Measurements from ENCODE around the gene IRX6. TPM values are rescaled to one million over a fixed set of nuclear protein-coding genes. Genes with fewer than 3 reads are reported as not detected.

Gene IRX6
- total RNA-seq, 4 donors from 2014 or later: 0.11 to 1.6 (median 0.17) TPM; not detected in 1

DNA sequence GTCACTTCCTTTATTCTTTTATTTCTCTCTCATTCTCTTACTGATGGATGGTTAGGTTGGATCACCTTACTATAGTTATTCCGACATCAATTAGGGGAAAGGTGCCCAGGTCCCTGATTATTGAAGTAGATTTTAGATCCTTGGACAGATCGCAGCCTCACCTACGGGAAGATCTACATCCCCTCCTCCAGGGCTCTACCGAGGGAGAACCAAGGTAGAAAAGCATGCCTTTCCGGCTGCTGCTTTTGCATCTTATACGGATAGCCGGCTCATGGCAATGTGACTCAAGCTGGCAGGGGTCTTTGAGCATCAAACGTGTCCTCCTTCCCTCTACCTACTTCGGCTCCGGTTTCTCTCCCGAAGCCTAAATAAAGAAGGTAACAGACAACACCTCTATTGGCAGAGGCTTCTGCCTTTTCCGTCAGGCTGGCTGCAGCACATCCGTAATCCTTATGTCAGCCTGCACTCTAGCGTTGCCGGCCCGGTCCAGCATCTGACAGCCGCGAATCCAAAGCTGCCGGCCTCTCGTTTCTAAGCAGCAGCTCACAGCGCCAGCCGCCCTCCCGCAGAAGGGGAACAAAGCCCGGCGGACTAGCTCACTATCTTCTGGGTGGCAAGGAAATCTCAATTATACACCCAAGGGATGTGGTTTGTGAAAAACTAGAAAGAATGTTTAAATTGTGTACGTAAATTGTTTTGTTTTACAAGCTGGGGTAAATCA lies 46.9 kb downstream of the IRX6 start:
- 8% methylated on average over 26 of the region's 26 CpGs for WGBS
- Histone ChIP-seq H3K9me3 (no peaks in the 10 kb centered on the region), H3K27me3 (peaks cover 0 to 32% (median 0%) of the 10 kb centered on the region in 4 donors), H3K27ac (replicated peaks in 1 of 4) (no peak overlapping the region), H3K4me1 (peaks cover 18 to 38% (median 22%) of the 10 kb centered on the region in 4 donors), H3K36me3 (no peaks in the 10 kb centered on the region), H3K4me3 (no peak overlapping the region)
- DNase-seq (ENCODE audit: extremely low spot score): no peak
- intact Hi-C loops (cut with DNase I): no loop called here
- no peak for TF ChIP-seq POLR2AphosphoS5 (IDR thresholded peaks at IDR 0.05)
- TF ChIP-seq, protein P1, sequence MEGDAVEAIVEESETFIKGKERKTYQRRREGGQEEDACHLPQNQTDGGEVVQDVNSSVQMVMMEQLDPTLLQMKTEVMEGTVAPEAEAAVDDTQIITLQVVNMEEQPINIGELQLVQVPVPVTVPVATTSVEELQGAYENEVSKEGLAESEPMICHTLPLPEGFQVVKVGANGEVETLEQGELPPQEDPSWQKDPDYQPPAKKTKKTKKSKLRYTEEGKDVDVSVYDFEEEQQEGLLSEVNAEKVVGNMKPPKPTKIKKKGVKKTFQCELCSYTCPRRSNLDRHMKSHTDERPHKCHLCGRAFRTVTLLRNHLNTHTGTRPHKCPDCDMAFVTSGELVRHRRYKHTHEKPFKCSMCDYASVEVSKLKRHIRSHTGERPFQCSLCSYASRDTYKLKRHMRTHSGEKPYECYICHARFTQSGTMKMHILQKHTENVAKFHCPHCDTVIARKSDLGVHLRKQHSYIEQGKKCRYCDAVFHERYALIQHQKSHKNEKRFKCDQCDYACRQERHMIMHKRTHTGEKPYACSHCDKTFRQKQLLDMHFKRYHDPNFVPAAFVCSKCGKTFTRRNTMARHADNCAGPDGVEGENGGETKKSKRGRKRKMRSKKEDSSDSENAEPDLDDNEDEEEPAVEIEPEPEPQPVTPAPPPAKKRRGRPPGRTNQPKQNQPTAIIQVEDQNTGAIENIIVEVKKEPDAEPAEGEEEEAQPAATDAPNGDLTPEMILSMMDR (IDR thresholded peaks at IDR 0.05): peak; percentile 33 to 57 (median 43)

DNA sequence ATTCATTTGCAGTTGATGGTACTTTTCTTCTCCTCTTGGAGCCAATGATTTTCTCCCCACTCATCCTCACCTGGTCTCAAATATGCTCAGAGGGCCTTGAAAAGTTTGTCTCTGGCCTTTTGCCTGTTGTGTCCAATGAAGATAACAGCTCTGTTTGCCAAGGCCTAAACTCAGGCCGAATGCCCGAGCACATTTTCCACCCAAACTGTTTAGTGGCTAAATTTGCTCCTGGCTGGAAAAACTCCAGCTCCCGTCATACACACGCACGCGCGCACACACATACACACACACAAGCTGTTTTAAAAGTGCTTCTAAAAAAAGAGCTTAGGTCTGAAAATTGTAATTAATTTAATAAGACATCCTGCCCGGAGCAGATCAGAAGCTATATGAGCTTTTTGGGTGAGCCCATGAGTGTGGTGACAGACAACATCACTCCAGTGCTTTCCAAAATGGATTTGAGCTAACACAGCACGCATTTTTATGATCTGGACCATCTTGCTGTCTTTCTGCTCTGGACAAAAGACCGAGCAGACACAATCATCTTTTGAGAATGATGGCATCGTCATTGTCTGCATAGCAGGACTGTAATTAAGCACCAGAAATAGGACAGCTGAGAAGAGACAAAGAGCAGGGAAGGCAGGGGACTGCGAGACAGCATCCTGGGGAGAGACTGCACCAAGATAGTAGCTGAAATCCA lies 48.9 kb downstream of the IRX6 start:
- Histone ChIP-seq H3K27me3 (peaks cover 0 to 35% (median 0%) of the 10 kb centered on the region in 4 donors), H3K4me1 (peaks cover 6 to 23% (median 13%) of the 10 kb centered on the region in 4 donors), H3K9me3 (no peaks in the 10 kb centered on the region), H3K27ac (replicated peaks in 1 of 4) (no peak overlapping the region), H3K36me3 (no peaks in the 10 kb centered on the region), H3K4me3 (no peak overlapping the region)
- 71% methylated on average over 12 of the region's 12 CpGs for WGBS
- intact Hi-C loops (cut with DNase I): no loop called here
- no peak for DNase-seq (ENCODE audit: extremely low spot score)
- no peak for TF ChIP-seq POLR2A (IDR thresholded peaks at IDR 0.05; ENCODE audit: low read depth)

DNA sequence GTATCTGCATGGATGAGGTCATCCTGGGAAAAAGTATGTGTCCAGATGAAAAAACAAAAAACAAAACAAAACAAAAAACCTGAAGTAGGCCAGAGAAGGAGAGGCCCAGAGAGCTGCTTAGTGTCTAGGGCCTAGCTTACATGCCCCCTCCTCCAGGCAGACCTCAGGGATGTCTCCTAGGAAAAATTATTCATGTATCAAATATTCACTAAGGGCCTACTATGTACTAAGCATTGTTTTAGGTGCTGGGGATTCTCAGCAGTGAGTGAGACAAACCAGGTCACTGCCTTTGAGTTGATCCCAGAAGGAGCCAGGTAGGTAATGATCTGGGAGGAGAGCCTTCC lies 49.5 kb downstream of the IRX6 start:
- no peak for DNase-seq (ENCODE audit: extremely low spot score)
- Histone ChIP-seq H3K9me3 (no peaks in the 10 kb centered on the region), H3K36me3 (no peaks in the 10 kb centered on the region), H3K27ac (replicated peaks in 1 of 4) (no peak overlapping the region), H3K4me3 (no peak overlapping the region), H3K4me1 (peaks cover 3 to 19% (median 12%) of the 10 kb centered on the region in 4 donors), H3K27me3 (peaks cover 0 to 36% (median 0%) of the 10 kb centered on the region in 4 donors)
- intact Hi-C loops (cut with DNase I): no loop called here
- TF ChIP-seq POLR2AphosphoS5 (IDR thresholded peaks at IDR 0.05): no peak
- no peak for TF ChIP-seq POLR2A (IDR thresholded peaks at IDR 0.05; ENCODE audit: low read depth)
- TF ChIP-seq EP300 (IDR thresholded peaks at IDR 0.05): no peak
- TF ChIP-seq, protein P1 (IDR thresholded peaks at IDR 0.05): no peak

DNA sequence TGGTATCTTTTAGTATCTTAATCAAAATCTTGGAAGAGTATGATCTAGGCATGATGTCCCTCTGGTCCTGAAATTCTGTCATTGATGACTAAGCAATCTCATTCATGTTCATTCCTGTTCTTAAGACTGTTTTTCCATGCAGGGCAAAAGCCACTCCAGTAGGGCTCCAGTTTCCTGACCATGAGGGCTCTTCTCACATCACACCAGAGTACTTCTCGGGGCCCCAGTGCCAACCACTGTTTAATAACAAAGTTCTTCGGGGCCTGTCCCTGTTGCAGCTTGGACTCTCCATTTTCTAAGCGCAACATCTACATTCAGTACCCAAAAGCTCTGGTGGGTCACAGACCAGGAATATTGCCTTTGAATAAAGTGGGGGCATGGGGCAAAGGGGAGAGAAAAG lies 52.0 kb downstream of the IRX6 start:
- Histone ChIP-seq H3K36me3 (no peaks in the 10 kb centered on the region), H3K9me3 (no peaks in the 10 kb centered on the region), H3K4me3 (no peak overlapping the region), H3K27ac (replicated peaks in 1 of 4) (no peak overlapping the region), H3K27me3 (peaks cover 0 to 11% (median 0%) of the 10 kb centered on the region in 4 donors), H3K4me1 (peaks cover 0 to 14% (median 6%) of the 10 kb centered on the region in 4 donors)
- intact Hi-C loops (cut with DNase I): no loop called here
- WGBS: 88% methylated on average over 3 of the region's 3 CpGs
- TF ChIP-seq, protein P1 (IDR thresholded peaks at IDR 0.05): no peak
- TF ChIP-seq POLR2AphosphoS5 (IDR thresholded peaks at IDR 0.05) (no peak), EP300 (IDR thresholded peaks at IDR 0.05) (no peak), POLR2A (IDR thresholded peaks at IDR 0.05; ENCODE audit: low read depth) (no peak)
- no peak for DNase-seq (ENCODE audit: extremely low spot score)

DNA sequence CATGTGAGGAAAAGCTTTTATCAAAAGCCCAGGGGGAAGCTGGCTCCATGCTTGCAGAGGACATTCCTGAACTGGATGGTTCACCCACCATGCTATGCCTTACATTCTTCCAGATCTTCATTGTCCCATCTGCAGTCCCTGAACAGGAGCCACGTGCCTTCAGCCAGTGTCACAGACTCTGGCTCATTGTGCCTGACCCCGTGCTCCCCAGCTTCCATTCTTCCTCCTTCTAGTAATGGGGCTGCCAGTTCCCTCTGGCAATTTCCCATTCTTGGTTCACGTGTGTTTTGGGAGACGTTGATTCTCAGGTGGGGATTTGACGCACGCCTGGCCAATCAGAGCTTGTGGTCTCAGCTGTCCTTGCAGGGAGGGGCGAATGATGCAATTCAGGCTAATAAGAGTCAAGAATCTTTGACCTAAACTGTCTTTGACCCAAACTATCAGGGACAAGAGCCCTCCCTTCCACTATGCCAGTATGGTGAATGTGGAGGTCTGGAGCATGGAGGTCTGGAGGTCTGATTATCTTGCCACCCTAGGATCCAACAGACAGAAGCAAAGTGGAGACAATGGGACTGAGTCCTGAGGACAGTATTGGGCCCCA lies 52.7 kb downstream of the IRX6 start:
- H3K27ac ChIP-seq (replicated peaks in 1 of 4): no peak overlapping the region

More for the DNA sequence above, 52.7 kb downstream of the IRX6 start:
- Histone ChIP-seq H3K4me3 (no peak overlapping the region), H3K9me3 (no peaks in the 10 kb centered on the region), H3K4me1 (peaks cover 0 to 11% (median 2%) of the 10 kb centered on the region in 4 donors), H3K36me3 (no peaks in the 10 kb centered on the region), H3K27me3 (peaks cover 0 to 9% (median 0%) of the 10 kb centered on the region in 4 donors)
- intact Hi-C loops (cut with DNase I): no loop called here
- WGBS: 91% methylated on average over 7 of the region's 7 CpGs
- TF ChIP-seq, protein P1 (IDR thresholded peaks at IDR 0.05): no peak
- TF ChIP-seq POLR2AphosphoS5 (IDR thresholded peaks at IDR 0.05) (no peak), POLR2A (IDR thresholded peaks at IDR 0.05; ENCODE audit: low read depth) (no peak), EP300 (IDR thresholded peaks at IDR 0.05) (no peak)
- no peak for DNase-seq (ENCODE audit: extremely low spot score)

Data from esophagus muscularis mucosa (tissue), 4 donors.